MM.1S (cell line): Measurements from ENCODE around the gene APLN.

Experiments used
- CTCF ChIP-seq: fragments of 300-600 bp; sonication (generic); IDR thresholded peaks from 2 replicates; pipeline ENCODE4 v1.5.1; 2016; ENCODE audit warnings: antibody characterized with exemption, low read length, mixed read lengths
- EZH2 ChIP-seq: fragments of 300-600 bp; sonication (generic); optimal IDR thresholded peaks from 2 replicates; pipeline ENCODE3; 2017; ENCODE audit warnings: low read depth, mild to moderate bottlenecking, antibody characterized with exemption, low read length, mixed read lengths

GRCh38 chrX:129694805-129695204 lies 40.0 kb upstream of the APLN start:
- TF ChIP-seq CTCF (no peak), EZH2 (no peak)
